Retinal pigment epithelial cell (primary cell): ENCODE data around the gene UST.

Experiments used
- DNase-seq: peaks from one replicate; pipeline ENCODE4 v3.0.0-alpha.2; 2010; ENCODE audit warnings: low read depth
- H3K4me3 ChIP-seq: 2 replicates; pipeline ENCODE4 v1.5.1; 2011; ENCODE audit warnings: mild to moderate bottlenecking, low read length, control low read depth, moderate library complexity
- TF ChIP-seq, protein P1 (sequence below): conservative IDR thresholded peaks from 2 replicates; pipeline ENCODE4 v1.5.1; 2011; ENCODE audit warnings: low read depth, low read length, control low read depth, inconsistent platforms

UST gene

DNA sequence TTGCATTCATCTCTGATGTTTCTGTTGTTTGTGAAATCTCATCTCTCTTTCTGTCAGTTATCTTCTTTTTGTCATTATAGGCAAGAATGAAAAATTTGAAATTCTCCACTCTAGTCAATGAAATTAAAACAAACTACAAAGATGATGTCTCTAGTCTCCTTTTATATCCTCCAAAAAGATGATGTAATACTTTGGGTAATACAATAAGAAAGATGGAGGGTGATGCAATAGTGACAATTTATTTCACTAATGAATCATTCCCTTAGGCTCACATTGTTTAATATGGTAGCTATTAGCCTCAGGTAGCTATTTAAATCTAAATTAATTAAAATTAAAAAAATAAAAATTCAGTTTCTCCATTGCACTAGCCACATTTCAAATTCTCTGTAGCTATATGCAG, 145.4 kb downstream of the UST start:
- no peak overlapping the region for H3K4me3 ChIP-seq
- TF ChIP-seq, protein P1, sequence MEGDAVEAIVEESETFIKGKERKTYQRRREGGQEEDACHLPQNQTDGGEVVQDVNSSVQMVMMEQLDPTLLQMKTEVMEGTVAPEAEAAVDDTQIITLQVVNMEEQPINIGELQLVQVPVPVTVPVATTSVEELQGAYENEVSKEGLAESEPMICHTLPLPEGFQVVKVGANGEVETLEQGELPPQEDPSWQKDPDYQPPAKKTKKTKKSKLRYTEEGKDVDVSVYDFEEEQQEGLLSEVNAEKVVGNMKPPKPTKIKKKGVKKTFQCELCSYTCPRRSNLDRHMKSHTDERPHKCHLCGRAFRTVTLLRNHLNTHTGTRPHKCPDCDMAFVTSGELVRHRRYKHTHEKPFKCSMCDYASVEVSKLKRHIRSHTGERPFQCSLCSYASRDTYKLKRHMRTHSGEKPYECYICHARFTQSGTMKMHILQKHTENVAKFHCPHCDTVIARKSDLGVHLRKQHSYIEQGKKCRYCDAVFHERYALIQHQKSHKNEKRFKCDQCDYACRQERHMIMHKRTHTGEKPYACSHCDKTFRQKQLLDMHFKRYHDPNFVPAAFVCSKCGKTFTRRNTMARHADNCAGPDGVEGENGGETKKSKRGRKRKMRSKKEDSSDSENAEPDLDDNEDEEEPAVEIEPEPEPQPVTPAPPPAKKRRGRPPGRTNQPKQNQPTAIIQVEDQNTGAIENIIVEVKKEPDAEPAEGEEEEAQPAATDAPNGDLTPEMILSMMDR, result no peak
- no peak for DNase-seq

GRCh38 chr6:148893073-148893472, 146.2 kb downstream of the UST start:
- TF ChIP-seq, protein P1, result no peak
- no peak overlapping the region for H3K4me3 ChIP-seq

DNA sequence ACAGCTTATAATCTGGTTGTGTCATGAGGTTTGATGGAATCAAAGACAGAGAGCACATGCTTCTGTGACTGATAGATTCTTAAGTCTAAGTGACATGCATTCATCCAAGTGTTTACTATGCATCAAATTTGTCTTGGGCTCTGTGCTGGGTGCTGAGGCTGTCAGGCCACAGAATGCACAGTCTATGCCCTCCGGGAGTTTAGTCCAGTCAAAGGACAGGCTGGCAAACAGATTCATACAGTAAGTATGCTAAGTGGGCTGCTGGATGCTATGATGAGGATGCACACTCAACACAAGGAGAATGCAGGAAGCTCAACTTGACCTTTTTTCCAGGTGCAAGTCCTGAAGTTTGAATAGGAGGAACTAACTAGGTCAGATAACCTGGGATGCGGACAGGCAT, 146.7 kb downstream of the UST start:
- H3K4me3 ChIP-seq, result no peak overlapping the region
- TF ChIP-seq, protein P1, result no peak
- DNase-seq, result no peak

More at GRCh38 chr6:148893073-148893472, 146.2 kb downstream of the UST start:
- DNase-seq, result no peak

DNA sequence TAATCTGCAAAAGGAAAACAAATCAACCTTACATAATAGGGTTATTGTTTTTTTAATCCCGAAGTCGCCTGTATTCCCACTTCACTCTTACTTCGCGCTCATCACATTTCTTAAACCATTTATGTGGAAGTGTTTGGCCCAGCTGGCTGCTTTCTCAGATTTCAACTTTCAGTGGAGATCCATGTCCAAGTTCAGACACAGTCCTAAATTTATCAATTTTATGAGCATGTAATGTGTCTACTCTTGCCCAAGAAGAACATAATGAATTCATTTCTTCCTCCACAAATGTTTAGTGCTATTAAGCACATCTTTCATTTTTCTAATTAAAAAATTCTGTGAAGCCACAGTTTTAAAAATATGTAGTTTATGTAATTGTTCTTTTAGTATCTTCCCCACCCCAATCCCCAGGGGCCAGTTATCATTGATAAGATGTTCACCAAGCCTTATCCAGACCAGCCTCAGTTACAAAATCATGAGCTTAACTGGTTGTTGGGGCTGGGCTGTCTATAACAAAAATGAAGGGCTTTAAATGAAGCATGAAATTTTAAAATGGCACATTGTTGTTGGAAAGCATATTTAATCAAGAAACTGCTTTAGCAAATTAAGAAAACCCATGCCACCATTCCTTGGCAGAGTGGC, 151.7 kb downstream of the UST start:
- H3K4me3 ChIP-seq, result no peak overlapping the region
- TF ChIP-seq, protein P1, result no peak
- DNase-seq, result no peak

- H3K4me3 ChIP-seq, result no peak overlapping the region
- TF ChIP-seq, protein P1, result no peak
- no peak for DNase-seq
Observed at GRCh38 chr6:148904896-148905870, 158.4 kb downstream of the UST start.

- DNase-seq, result no peak
- H3K4me3 ChIP-seq, result no peak overlapping the region
- TF ChIP-seq, protein P1, result no peak
Observed at GRCh38 chr6:148905901-148906300, 159.1 kb downstream of the UST start.
